ENCODE results near the gene TMED8.
"Not testable (repeated sequence)": the region's sequence is repeated elsewhere in the genome, so short reads cannot be mapped to it uniquely, and the experiment has no call there.

The TMED8 gene

GRCh38 chr14:77364146-77364545 is 12.7 kb downstream of the TMED8 start:
- in situ Hi-C loops (cut with MboI; ENCODE audit: low sequenced_read_pairs): no loop called here

- in situ Hi-C loops (cut with MboI; ENCODE audit: low sequenced_read_pairs): no loop called here
Measured at GRCh38 chr14:77359626-77360025, 17.3 kb downstream of the TMED8 start.

GRCh38 chr14:77356899-77357298 is 20.0 kb downstream of the TMED8 start:
- in situ Hi-C loops (cut with MboI; ENCODE audit: low sequenced_read_pairs): no loop called here

GRCh38 chr14:77355811-77356210 is 21.1 kb downstream of the TMED8 start:
- in situ Hi-C loops (cut with MboI; ENCODE audit: low sequenced_read_pairs): no loop called here

- in situ Hi-C loops (cut with MboI; ENCODE audit: low sequenced_read_pairs): no loop called here
Measured at GRCh38 chr14:77353469-77354141, 23.3 kb downstream of the TMED8 start.

GRCh38 chr14:77347751-77348150 is 29.1 kb downstream of the TMED8 start:
- in situ Hi-C loops (cut with MboI; ENCODE audit: low sequenced_read_pairs): no loop called here

- in situ Hi-C loops (cut with MboI; ENCODE audit: low sequenced_read_pairs): no loop called here
Measured at GRCh38 chr14:77346495-77346894, 30.4 kb downstream of the TMED8 start.

GRCh38 chr14:77344377-77344996 is 32.4 kb downstream of the TMED8 start:
- in situ Hi-C loops (cut with MboI; ENCODE audit: low sequenced_read_pairs): no loop called here

GRCh38 chr14:77343662-77344061 is 33.2 kb downstream of the TMED8 start:
- in situ Hi-C loops (cut with MboI; ENCODE audit: low sequenced_read_pairs): no loop called here

GRCh38 chr14:77342726-77343397 is 34.0 kb downstream of the TMED8 start:
- in situ Hi-C loops (cut with MboI; ENCODE audit: low sequenced_read_pairs): no loop called here

- in situ Hi-C loops (cut with MboI; ENCODE audit: low sequenced_read_pairs): no loop called here
Measured at GRCh38 chr14:77340389-77340788, 36.5 kb downstream of the TMED8 start.

- in situ Hi-C loops (cut with MboI; ENCODE audit: low sequenced_read_pairs): no loop called here
Measured at GRCh38 chr14:77339407-77339806, 37.5 kb downstream of the TMED8 start.

GRCh38 chr14:77338302-77338701 is 38.6 kb downstream of the TMED8 start:
- in situ Hi-C loops (cut with MboI; ENCODE audit: low sequenced_read_pairs): no loop called here

- in situ Hi-C loops (cut with MboI; ENCODE audit: low sequenced_read_pairs): no loop called here
Measured at GRCh38 chr14:77337880-77338279, 39.0 kb downstream of the TMED8 start.

GRCh38 chr14:77337255-77337654 is 39.6 kb downstream of the TMED8 start:
- in situ Hi-C loops (cut with MboI; ENCODE audit: low sequenced_read_pairs): not testable (repeated sequence)

GRCh38 chr14:77335576-77335975 is 41.3 kb downstream of the TMED8 start:
- in situ Hi-C loops (cut with MboI; ENCODE audit: low sequenced_read_pairs): no loop called here

- in situ Hi-C loops (cut with MboI; ENCODE audit: low sequenced_read_pairs): no loop called here
Measured at GRCh38 chr14:77329872-77330271, 47.0 kb downstream of the TMED8 start.

- in situ Hi-C loops (cut with MboI; ENCODE audit: low sequenced_read_pairs): no loop called here
Measured at GRCh38 chr14:77327111-77327510, 49.8 kb downstream of the TMED8 start.

- in situ Hi-C loops (cut with MboI; ENCODE audit: low sequenced_read_pairs): no loop called here
Measured at GRCh38 chr14:77325746-77326094, 51.2 kb downstream of the TMED8 start.

GRCh38 chr14:77324816-77325745 is 51.8 kb downstream of the TMED8 start:
- in situ Hi-C loops (cut with MboI; ENCODE audit: low sequenced_read_pairs): loop anchor here (25.0 kb wide), 1 partner anchor 463 kb away; no protein-coding TSS in a partner anchor

GRCh38 chr14:77324289-77324688 is 52.6 kb downstream of the TMED8 start:
- in situ Hi-C loops (cut with MboI; ENCODE audit: low sequenced_read_pairs): loop anchor here (25.0 kb wide), 1 partner anchor 462 kb away; no protein-coding TSS in a partner anchor
